ENCODE results near the gene CIC. TPM values are rescaled to one million over a fixed set of nuclear protein-coding genes. Genes with fewer than 3 reads are reported as not detected.

CIC gene
- total RNA-seq, 2 donors from 2014 or later, result 90.1 to 95.0 TPM

DNA sequence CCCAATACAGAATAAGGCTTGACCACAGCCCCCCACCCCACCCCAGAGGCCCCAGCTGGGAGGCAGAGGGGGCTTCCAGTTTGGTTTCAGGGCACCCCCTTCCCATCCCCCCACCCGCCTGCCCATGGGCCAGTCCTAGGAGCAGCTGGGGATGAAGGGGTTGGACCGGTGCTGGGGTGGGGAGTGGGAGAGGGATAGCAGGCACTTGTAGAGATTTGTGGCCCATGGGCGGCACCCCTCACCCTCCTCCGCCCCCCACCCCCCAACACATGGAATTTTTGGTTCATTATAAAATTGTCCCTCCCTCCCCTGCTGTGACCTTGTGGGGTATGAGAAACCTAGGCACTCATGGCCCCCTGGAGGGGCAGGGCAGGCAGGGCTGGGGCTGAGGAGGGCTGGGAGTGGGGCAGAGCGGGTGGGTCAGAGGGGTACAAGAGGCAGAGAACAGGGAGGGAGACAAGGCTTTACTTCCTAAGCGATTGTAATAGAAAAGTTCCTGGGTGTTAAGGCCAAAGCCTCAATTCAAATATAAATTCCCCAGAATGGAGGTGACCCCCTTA is 21.3 kb upstream of the CIC start:
- H3K27ac Mint-ChIP-seq, result no peak overlapping the region
- no peak for DNase-seq
- H3K27me3 Mint-ChIP-seq (ENCODE audit: low read depth), result no peaks in the 10 kb centered on the region
- peaks cover 1 to 2% of the 10 kb centered on the region in 2 donors for H3K36me3 Mint-ChIP-seq (ENCODE audit: insufficient read depth in 2 of 2)
- no peak overlapping the region for H3K4me3 Mint-ChIP-seq
- ATAC-seq (replicated peaks in 1 of 2), result no peak
- H3K9me3 Mint-ChIP-seq, result no peaks in the 10 kb centered on the region
- H3K4me1 Mint-ChIP-seq (ENCODE audit: low read depth), result peaks cover 60% of the 10 kb centered on the region

DNA sequence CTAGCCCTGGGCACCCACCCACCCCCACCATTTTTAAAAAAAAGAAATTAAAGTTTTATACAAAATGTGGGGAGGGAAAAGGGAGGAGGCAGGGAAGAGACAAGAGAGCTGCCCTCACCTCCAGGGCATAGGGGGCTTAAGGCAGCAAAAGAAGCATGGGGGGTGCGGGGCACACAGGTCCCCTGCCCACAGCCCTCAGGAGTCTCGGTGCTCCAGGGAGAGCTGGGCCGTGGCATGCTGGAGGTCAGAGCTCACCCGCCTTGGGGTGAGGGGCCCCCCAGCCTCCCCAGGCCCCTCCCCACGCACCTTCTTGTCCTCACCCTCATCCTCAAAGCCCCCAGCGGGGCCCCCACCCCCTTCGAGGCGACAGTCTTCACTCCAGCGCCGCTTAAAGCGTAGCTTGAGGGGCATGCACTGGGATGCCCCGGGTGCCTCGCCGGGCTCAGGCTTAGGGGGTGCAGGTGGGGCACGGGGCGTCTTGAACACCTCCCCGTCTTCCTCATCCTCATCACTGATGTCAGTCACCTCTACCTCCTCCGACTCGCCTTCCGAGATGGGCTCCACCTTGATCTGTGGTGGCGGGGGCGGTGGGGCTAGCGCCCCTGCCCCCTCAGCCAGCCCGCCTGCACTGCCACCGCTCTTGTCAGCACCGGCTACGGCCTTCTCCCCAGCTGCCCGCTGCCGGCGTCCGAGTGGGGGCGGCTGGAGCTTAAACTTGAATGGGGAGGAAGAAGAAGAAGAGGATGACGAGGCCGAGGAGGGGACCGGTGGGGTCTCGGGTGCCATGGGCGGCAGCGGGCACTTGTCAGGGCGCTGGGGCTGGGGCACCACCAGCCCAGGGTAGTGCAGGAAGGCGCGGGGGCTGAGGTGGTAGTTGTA is 20.5 kb upstream of the CIC start:
- no peak overlapping the region for H3K4me3 Mint-ChIP-seq
- H3K9me3 Mint-ChIP-seq, result no peaks in the 10 kb centered on the region
- ATAC-seq (replicated peaks in 1 of 2) (no peak), DNase-seq (no peak)
- peaks cover 60% of the 10 kb centered on the region for H3K4me1 Mint-ChIP-seq (ENCODE audit: low read depth)
- H3K36me3 Mint-ChIP-seq (ENCODE audit: insufficient read depth in 2 of 2), result peaks cover 2 to 3% of the 10 kb centered on the region in 2 donors
- no peak overlapping the region for H3K27ac Mint-ChIP-seq
- H3K27me3 Mint-ChIP-seq (ENCODE audit: low read depth), result no peaks in the 10 kb centered on the region

DNA sequence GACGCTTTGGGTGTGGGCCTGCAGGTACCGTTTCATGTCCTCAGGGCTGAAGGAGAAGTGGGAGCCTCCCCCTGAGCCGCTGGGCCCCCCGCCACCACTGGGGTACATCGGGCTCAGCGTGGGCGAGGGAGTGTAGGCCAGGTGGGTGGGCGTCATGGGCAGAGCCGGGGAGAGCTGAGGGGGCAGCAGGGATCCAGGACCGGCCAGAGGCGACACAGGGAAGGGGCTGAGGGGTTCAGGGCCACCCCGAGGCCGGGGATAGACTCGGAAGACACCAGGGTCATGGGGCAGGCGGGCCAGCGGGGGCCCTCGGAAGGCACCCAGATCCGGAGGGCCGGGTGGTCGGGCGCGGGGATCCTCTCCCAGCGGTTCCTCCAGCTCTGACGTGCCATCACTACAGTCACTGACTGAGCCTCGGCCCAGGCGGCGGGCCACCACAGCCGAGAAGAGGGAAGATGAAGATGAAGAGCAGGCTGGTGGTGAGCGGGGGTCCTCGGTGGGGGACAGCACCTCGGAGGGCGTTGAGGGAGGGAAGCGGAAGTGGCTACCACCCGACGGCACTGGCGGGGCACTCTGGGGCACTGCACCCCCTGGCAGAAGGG is 19.8 kb upstream of the CIC start:
- Mint-ChIP-seq H3K4me1 (ENCODE audit: low read depth) (peaks cover 57% of the 10 kb centered on the region), H3K36me3 (ENCODE audit: insufficient read depth in 2 of 2) (peaks cover 2 to 3% of the 10 kb centered on the region in 2 donors), H3K4me3 (no peak overlapping the region), H3K27ac (no peak overlapping the region), H3K27me3 (ENCODE audit: low read depth) (no peaks in the 10 kb centered on the region), H3K9me3 (no peaks in the 10 kb centered on the region)
- no peak for DNase-seq
- no peak for ATAC-seq (replicated peaks in 1 of 2)

DNA sequence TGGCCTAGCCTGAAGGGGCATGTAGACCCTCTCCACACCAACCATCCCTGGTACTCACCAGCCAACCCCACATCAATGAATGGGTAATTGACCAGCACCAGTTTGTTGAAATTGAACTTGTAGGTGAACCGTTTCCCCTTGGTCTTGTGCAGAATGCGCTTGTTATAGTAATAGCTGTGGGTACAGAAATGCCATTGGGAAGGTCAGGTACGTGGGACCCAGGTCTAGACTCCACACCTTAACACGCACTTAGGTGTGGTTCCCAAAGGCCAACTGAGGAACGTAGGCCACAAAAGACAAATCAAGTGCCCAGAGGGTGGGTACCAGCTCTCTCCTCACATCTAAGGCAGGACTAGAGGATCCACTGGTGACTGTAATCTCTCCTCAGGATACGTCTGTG is 19.3 kb upstream of the CIC start:
- ATAC-seq (replicated peaks in 1 of 2) (no peak), DNase-seq (no peak)
- H3K9me3 Mint-ChIP-seq, result no peaks in the 10 kb centered on the region
- H3K4me3 Mint-ChIP-seq, result peak overlapping the region in 1 of 2 donors; percentile 19
- H3K36me3 Mint-ChIP-seq (ENCODE audit: insufficient read depth in 2 of 2), result peaks cover 2 to 3% of the 10 kb centered on the region in 2 donors
- H3K4me1 Mint-ChIP-seq (ENCODE audit: low read depth), result peaks cover 56% of the 10 kb centered on the region
- H3K27ac Mint-ChIP-seq, result no peak overlapping the region
- H3K27me3 Mint-ChIP-seq (ENCODE audit: low read depth), result no peaks in the 10 kb centered on the region

DNA sequence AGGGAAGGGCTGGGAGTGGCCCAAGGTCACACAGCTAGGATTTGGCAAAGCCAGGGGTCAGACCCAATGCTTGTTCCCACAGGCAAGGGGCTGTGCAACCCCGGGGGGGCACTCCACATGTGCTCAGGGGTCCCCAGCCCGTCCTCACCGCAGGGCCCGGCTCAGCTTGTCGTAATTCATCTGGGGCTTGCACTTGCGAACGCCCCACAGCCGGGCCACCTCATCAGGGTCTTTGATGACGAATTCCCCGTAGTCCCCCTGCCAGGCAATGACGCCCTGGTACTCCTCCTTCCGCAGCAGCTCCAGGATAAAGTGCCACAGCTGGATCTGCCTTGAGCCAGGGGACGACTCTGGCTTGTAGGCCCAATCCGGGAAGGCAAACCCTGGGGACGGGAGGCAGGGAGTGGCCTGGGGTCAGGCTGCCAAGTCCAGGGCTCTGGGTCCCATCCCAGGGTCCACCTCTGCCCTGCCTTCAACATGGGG is 18.8 kb upstream of the CIC start:
- H3K27ac Mint-ChIP-seq, result no peak overlapping the region
- no peaks in the 10 kb centered on the region for H3K27me3 Mint-ChIP-seq (ENCODE audit: low read depth)
- peaks cover 51% of the 10 kb centered on the region for H3K4me1 Mint-ChIP-seq (ENCODE audit: low read depth)
- peak overlapping the region; percentile 25 to 66 for H3K4me3 Mint-ChIP-seq
- no peak for DNase-seq
- no peak for ATAC-seq (replicated peaks in 1 of 2)
- H3K36me3 Mint-ChIP-seq (ENCODE audit: insufficient read depth in 2 of 2), result peaks cover 2 to 3% of the 10 kb centered on the region in 2 donors
- H3K9me3 Mint-ChIP-seq, result no peaks in the 10 kb centered on the region

DNA sequence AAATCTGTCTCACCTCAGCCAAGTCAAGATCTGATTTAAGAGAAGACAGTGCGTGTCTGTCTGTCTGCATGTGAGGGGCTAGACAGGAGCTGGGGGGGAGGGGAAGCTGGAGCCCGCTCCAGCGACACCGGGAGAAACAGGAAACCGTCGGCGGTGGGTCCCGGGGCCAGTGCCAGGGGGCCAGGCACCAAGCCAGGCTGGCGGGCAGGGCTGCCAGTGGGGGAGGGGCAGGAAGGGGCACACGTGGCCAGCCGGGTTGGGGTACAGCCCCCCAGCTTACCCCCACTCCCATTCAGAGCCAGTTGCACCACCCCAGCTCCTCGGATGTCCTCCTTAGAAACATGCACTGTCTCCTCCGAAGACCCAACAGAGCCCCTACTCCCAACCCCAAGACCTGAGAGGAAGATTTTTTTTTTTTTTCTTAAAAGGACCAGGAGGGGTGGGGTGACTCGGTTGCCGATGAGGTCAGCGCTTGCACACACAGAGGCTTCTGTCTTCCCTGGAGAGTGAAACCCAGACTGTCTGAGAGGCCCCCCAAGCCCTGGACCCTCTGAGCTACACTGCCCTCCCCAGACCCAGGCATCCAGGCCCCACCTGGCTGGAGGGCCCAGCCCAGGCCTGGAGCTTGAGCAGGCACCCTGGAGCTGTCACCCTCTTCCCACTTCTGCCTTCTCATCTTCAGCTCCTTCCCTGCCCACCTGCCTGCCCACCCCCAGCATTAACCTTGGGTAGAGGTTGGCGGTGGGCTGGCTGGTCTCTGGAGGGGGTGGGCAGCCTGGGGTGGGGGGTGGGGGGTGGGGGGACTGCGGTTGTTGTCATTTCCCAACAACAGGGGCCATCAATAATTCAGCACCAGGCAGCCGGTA is 18.2 kb upstream of the CIC start:
- H3K4me3 Mint-ChIP-seq, result peak overlapping the region; percentile 54 to 69
- H3K27ac Mint-ChIP-seq, result peak overlapping the region; percentile 76
- DNase-seq, result peak; percentile 29 to 52
- H3K36me3 Mint-ChIP-seq (ENCODE audit: insufficient read depth in 2 of 2), result peaks cover 2 to 3% of the 10 kb centered on the region in 2 donors
- no peaks in the 10 kb centered on the region for H3K27me3 Mint-ChIP-seq (ENCODE audit: low read depth)
- peaks cover 48% of the 10 kb centered on the region for H3K4me1 Mint-ChIP-seq (ENCODE audit: low read depth)
- peak in 1 of 2 donors; percentile 12 for ATAC-seq (replicated peaks in 1 of 2)
- H3K9me3 Mint-ChIP-seq, result no peaks in the 10 kb centered on the region

DNA sequence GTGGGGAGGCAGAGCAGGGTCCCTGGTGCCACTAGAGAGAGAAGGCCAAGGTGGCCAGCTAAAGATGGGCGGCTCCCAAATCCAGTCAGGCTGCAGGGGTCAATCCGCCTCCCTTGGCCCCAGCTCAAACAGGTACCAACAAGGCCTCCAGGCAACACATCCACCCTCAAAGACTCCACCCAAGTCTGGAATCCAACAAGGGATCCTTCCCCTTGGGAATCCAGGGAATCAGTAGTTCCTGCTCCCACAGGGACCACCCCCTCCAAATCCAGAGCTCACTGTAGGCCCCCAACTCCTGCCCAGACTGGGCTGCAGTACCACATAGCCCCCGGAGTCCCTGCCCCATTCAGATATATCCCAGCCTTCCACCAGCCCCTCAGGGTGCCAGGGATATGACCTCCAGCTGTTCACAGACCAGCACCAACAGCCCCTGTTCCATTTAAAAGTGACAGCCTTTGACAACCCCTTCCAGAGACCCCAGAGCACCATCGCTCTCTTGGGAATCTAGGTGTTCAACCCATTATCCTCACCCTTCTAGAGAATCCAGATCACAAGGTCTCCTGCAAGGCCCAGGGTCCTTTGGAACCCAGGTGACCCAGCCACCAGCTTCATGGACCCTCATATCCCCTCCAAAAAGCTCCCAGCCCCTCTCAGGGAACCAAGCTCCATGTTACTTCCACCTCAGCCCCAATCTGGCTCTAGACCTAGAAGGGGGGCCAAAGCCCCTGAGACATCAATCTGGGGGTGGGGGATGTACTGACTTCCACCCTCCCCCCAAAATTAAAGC is 17.3 kb upstream of the CIC start:
- H3K27me3 Mint-ChIP-seq (ENCODE audit: low read depth), result peaks cover 5% of the 10 kb centered on the region
- H3K4me3 Mint-ChIP-seq, result peak overlapping the region; percentile 89 to 91
- ATAC-seq (replicated peaks in 1 of 2) (no peak), DNase-seq (no peak)
- H3K9me3 Mint-ChIP-seq, result no peaks in the 10 kb centered on the region
- peaks cover 2 to 3% of the 10 kb centered on the region in 2 donors for H3K36me3 Mint-ChIP-seq (ENCODE audit: insufficient read depth in 2 of 2)
- H3K27ac Mint-ChIP-seq, result peak overlapping the region; percentile 89
- peaks cover 48% of the 10 kb centered on the region for H3K4me1 Mint-ChIP-seq (ENCODE audit: low read depth)

DNA sequence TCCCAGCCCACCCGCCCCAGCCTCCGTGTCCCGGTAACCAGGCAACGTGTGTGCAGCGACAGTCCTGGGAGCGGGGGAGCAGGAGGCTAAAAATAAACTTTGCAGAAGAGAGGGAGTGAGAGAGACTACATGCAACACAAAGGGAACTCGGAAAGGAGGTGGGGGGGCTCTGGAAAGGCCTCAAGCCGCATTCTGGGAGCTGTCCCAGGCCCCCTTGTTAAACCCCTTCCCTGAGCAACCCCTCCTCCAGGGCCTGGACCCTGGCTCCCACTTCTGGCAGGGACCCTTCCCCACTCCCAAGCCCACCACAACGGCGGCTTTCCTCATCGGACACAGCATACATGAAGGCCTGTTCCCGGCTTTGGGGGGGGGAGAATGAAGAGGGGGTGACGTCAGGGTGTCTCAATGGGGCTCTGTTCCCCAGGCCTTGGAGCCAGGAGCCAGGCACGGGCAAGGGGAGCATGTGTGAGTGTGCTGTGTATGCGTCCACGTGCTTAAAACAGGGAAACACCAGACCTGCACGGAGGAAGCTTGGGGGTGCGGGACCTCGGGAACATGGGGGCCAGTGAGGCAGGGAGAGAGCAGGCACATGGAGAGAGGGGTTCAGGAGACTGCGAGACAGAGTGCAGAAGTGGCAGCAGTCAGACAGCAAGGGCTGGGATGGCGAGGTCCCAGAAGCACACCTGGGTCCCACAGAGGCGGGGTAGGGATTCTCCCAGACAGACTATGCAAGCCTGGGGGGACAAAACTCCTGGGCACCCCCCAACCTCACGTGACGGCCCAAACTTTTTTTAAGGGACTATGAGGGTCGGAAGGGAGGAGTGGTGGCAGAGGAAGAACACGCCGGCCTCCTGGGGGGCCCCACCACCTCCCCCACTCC is 16.4 kb upstream of the CIC start:
- H3K4me1 Mint-ChIP-seq (ENCODE audit: low read depth), result peaks cover 45% of the 10 kb centered on the region
- peak overlapping the region; percentile 89 to 91 for H3K4me3 Mint-ChIP-seq
- peaks cover 2 to 3% of the 10 kb centered on the region in 2 donors for H3K36me3 Mint-ChIP-seq (ENCODE audit: insufficient read depth in 2 of 2)
- peak in 1 of 2 donors; percentile 21 for DNase-seq
- peak overlapping the region; percentile 94 for H3K27ac Mint-ChIP-seq
- H3K9me3 Mint-ChIP-seq, result no peaks in the 10 kb centered on the region
- H3K27me3 Mint-ChIP-seq (ENCODE audit: low read depth), result peaks cover 7% of the 10 kb centered on the region
- ATAC-seq (replicated peaks in 1 of 2), result no peak

DNA sequence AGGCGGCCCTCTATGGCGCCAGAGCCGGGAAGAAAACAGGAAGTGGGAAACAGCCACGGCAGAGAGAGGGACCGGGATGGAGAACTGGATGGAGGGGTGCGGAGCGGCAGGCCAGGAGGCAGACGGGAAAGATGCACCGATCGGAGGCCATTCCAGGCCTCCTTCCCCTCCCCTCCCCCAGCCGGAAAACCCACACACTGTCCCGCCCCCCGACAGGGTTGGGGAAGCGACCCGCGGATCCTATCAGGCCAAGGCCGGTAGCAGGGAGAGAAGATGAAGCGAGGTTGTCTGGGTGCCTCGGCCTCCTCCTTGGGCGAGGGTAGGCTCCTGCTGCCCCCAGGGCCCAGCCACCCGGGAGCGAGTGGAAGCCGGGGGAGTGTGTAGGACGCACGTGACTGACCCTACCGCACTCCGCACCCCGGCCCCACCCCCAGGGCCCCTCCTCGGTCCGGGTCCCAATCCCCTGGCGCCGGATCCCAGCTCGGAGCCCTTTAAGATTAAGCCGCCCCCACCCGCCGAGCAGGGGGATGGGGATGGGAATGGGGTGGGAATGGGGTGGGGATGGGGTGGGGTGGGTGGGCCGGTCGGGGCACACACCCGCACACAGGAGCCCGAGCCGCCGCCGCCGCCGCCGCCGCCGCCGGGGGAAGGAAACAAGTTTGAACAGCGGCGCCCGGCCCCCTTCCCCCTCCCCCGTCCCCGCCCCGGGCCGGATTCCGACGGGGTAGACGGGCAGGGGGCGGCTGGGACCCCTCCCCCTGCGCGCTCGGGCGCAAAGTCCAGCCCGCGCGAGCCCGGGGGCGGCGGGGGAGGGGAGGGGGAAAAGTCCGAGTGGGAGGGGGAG is 15.6 kb upstream of the CIC start:
- peak; percentile 32 to 42 for ATAC-seq (replicated peaks in 1 of 2)
- H3K27me3 Mint-ChIP-seq (ENCODE audit: low read depth), result peaks cover 7% of the 10 kb centered on the region
- peak; percentile 69 to 71 for DNase-seq
- H3K27ac Mint-ChIP-seq, result peak overlapping the region; percentile 94
- H3K36me3 Mint-ChIP-seq (ENCODE audit: insufficient read depth in 2 of 2), result peaks cover 2 to 3% of the 10 kb centered on the region in 2 donors
- peak overlapping the region; percentile 89 to 91 for H3K4me3 Mint-ChIP-seq
- H3K4me1 Mint-ChIP-seq (ENCODE audit: low read depth), result peaks cover 45% of the 10 kb centered on the region
- no peaks in the 10 kb centered on the region for H3K9me3 Mint-ChIP-seq

DNA sequence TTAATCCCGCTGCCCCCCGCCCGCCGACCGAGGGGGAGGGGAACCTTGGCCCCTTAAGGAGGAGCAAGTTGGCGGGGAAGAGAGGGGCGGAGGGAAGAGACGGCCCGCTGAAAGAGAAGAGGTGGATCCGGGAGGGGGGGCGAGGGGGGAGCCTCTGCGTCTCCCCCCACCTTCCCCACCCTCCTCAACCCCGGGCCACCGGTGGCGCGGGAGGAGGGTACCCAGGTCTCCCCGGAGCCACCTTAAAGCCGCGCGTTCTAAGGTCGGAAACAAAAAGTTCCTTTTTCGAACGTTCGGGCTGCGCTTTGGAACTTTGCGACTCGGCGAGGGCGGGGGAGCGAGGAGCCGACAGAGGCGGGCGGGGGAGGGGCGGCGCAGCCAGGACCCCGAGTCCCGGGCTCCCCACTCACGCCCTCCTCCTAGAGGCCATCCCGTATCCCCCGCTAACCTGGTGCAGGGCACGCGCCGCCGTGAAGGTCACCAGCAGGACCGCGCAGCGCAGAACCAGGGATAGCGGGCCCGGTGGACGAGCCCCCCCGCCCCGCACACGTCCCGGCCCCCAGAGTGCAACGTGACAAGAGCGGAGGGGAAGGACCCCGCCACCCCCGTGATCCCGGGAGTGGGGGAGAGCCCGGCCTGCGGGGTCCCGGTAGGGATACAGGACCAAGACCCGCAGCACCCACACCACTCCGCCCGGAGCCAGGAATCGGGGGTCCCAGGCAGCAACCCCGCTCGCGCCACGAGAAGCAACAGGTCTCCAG is 14.8 kb upstream of the CIC start:
- Mint-ChIP-seq H3K9me3 (no peaks in the 10 kb centered on the region), H3K27me3 (ENCODE audit: low read depth) (peaks cover 7% of the 10 kb centered on the region), H3K4me3 (peak overlapping the region; percentile 79 to 82), H3K4me1 (ENCODE audit: low read depth) (peaks cover 45% of the 10 kb centered on the region), H3K36me3 (ENCODE audit: insufficient read depth in 2 of 2) (peaks cover 2 to 3% of the 10 kb centered on the region in 2 donors), H3K27ac (no peak overlapping the region)
- peak; percentile 29 to 42 for ATAC-seq (replicated peaks in 1 of 2)
- peak; percentile 71 to 81 for DNase-seq

All from activated T-cell treated with anti-CD3 and anti-CD28 coated beads, Interleukin-2, amount 50 U/mL, for 72 hours (primary cell).